ENCODE data around the gene DCHS2. TPM values are rescaled to one million over a fixed set of nuclear protein-coding genes. Genes with fewer than 3 reads are reported as not detected.

Gene DCHS2
- total RNA-seq, 1 experiment from 2014 or later = 0.02 TPM

- Histone ChIP-seq H3K27me3 (ENCODE audit: insufficient read depth, low read depth) (no peaks in the 10 kb centered on the region), H2AFZ (no peak overlapping the region), H3F3A (ENCODE audit: insufficient read depth, low read depth) (no peaks in the 10 kb centered on the region), H3K4me2 (no peak overlapping the region), H4K20me1 (ENCODE audit: insufficient read depth) (no peaks in the 10 kb centered on the region), H3K9me2 (ENCODE audit: insufficient read depth) (no peaks in the 10 kb centered on the region), H3K4me1 (replicated peaks; ENCODE audit: insufficient read depth) (no peaks in the 10 kb centered on the region), H3K4me3 (no peak overlapping the region), H3K9me3 (ENCODE audit: insufficient read depth, low read depth) (no peaks in the 10 kb centered on the region), H3K27ac (no peak overlapping the region), H3K79me2 (ENCODE audit: low read depth) (no peaks in the 10 kb centered on the region), H3K36me3 (ENCODE audit: low read depth) (no peaks in the 10 kb centered on the region)
- TF ChIP-seq EZH2 (IDR thresholded peaks at IDR 0.05; ENCODE audit: low read depth) = no peak
- TF ChIP-seq CTCF (conservative IDR thresholded peaks at IDR 0.05) = no peak
- ChIA-PET CTCF (no interaction called here), POLR2A (ENCODE audit: unreplicated experiment) (no interaction called here)
- intact Hi-C loops (cut with micrococcal nuclease; ENCODE audit: unreplicated experiment) = no loop called here
- no TSS peak for BruUV-seq (replicated peaks)
- no peak for DNase-seq
These were observed 26.9 kb downstream of the DCHS2 start for GRCh38 chr4:154464654-154465053.

DNA sequence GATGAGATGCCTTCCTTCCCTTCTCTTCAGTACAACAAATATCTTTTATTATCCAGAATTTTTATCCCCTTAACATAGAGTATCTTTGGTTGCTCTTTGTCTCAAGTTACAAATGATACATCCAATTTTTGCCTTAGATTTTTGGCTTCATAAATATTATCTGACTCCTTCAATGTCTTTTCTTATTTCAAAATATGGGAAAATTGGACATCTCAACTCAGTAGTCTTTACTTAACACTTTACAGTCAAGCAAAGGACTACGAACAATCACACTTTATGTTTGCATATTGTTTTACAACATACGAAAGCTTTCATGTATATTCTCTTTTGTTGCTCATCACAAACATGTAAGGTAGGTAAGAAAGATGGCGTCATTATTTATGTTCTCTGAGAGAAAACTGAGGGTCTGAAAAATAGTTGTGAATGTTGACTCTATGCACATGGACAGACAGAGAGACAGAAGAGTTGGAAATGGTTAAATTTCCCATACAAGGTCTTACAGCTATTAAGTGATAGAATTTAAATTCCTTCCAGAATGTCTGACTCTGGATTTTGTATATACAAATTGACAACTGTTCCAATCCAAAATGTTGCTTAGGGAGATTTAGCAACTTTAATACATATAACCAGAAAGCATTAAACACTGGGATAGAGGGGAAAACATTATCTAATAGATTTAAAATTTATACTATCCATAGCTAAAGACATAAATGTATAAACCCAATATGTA lies 29.4 kb downstream of the DCHS2 start:
- H3K79me2 ChIP-seq (ENCODE audit: low read depth) = no peaks in the 10 kb centered on the region
- TF ChIP-seq EZH2 (IDR thresholded peaks at IDR 0.05; ENCODE audit: low read depth) (no peak), CTCF (conservative IDR thresholded peaks at IDR 0.05) (no peak)
- DNase-seq = no peak
- POLR2A ChIA-PET (ENCODE audit: unreplicated experiment) = interaction anchor here (0.6 kb wide), 1 partner anchor 1490 kb away, joined by 3 read pairs; no protein-coding TSS in a partner anchor
- BruUV-seq (replicated peaks) = no TSS peak
- CTCF ChIA-PET = no interaction called here
- no peaks in the 10 kb centered on the region for H3K36me3 ChIP-seq (ENCODE audit: low read depth)
- H3K4me3 ChIP-seq = no peak overlapping the region
- no peaks in the 10 kb centered on the region for H3K4me1 ChIP-seq (replicated peaks; ENCODE audit: insufficient read depth)
- no peak overlapping the region for H2AFZ ChIP-seq
- no peaks in the 10 kb centered on the region for H3K9me2 ChIP-seq (ENCODE audit: insufficient read depth)
- intact Hi-C loops (cut with micrococcal nuclease; ENCODE audit: unreplicated experiment) = no loop called here
- no peaks in the 10 kb centered on the region for H3F3A ChIP-seq (ENCODE audit: insufficient read depth, low read depth)
- no peak overlapping the region for H3K27ac ChIP-seq
- H3K4me2 ChIP-seq = no peak overlapping the region
- H4K20me1 ChIP-seq (ENCODE audit: insufficient read depth) = no peaks in the 10 kb centered on the region
- no peaks in the 10 kb centered on the region for H3K27me3 ChIP-seq (ENCODE audit: insufficient read depth, low read depth)
- no peaks in the 10 kb centered on the region for H3K9me3 ChIP-seq (ENCODE audit: insufficient read depth, low read depth)

- POLR2A ChIA-PET (ENCODE audit: unreplicated experiment) = no interaction called here
- H3K4me2 ChIP-seq = no peak overlapping the region
These were observed 34.1 kb downstream of the DCHS2 start for GRCh38 chr4:154457471-154457870.

More at GRCh38 chr4:154457471-154457870, 34.1 kb downstream of the DCHS2 start:
- Histone ChIP-seq H3K79me2 (ENCODE audit: low read depth) (no peaks in the 10 kb centered on the region), H3K36me3 (ENCODE audit: low read depth) (no peaks in the 10 kb centered on the region), H3F3A (ENCODE audit: insufficient read depth, low read depth) (no peaks in the 10 kb centered on the region), H2AFZ (no peak overlapping the region), H3K4me3 (no peak overlapping the region), H3K27me3 (ENCODE audit: insufficient read depth, low read depth) (no peaks in the 10 kb centered on the region), H3K9me2 (ENCODE audit: insufficient read depth) (no peaks in the 10 kb centered on the region), H3K27ac (no peak overlapping the region), H3K4me1 (replicated peaks; ENCODE audit: insufficient read depth) (no peaks in the 10 kb centered on the region), H4K20me1 (ENCODE audit: insufficient read depth) (no peaks in the 10 kb centered on the region), H3K9me3 (ENCODE audit: insufficient read depth, low read depth) (no peaks in the 10 kb centered on the region)
- TF ChIP-seq CTCF (conservative IDR thresholded peaks at IDR 0.05) (no peak), EZH2 (IDR thresholded peaks at IDR 0.05; ENCODE audit: low read depth) (no peak)
- no TSS peak for BruUV-seq (replicated peaks)
- intact Hi-C loops (cut with micrococcal nuclease; ENCODE audit: unreplicated experiment) = no loop called here
- no peak for DNase-seq
- CTCF ChIA-PET = no interaction called here
